GM12892 (cell line): Measurements from ENCODE around the gene BMPR1A.

ENCODE experiments used
- POLR2A ChIP-seq: IDR thresholded peaks from 2 replicates; pipeline ENCODE4 v1.6.1; 2011; ENCODE audit warnings: low read depth, low read length, control low read depth
- POLR2AphosphoS5 ChIP-seq: IDR thresholded peaks from 2 replicates; pipeline ENCODE4 v1.6.1; 2011; ENCODE audit warnings: low read depth, low read length, control low read depth

GRCh38 chr10:86889997-86890396 lies 133.6 kb downstream of the BMPR1A start:
- no peak for TF ChIP-seq POLR2A
- TF ChIP-seq POLR2AphosphoS5, result no peak
